NCI-H2227 (cell line): ENCODE data around the gene LCT.
"Not testable (repeated sequence)": the region's sequence is repeated elsewhere in the genome, so short reads cannot be mapped to it uniquely, and the experiment has no call there.

Source experiments
- DNase-seq: peaks from one replicate; lab custom pipeline; 2025; ENCODE audit not compliant: unreplicated experiment; lab: John Stamatoyannopoulos, UW

LCT gene

GRCh38 chr2:135832891-135833290, 4.1 kb downstream of the LCT start:
- DNase-seq: no peak

- DNase-seq: no peak
These were observed 5.7 kb downstream of the LCT start for GRCh38 chr2:135831180-135831812.

GRCh38 chr2:135829378-135830135, 7.4 kb downstream of the LCT start:
- peak; percentile 84 for DNase-seq

- no peak for DNase-seq
These were observed 10.4 kb downstream of the LCT start for GRCh38 chr2:135826544-135826943.

GRCh38 chr2:135825550-135826176, 11.3 kb downstream of the LCT start:
- DNase-seq: no peak

GRCh38 chr2:135825131-135825530, 11.9 kb downstream of the LCT start:
- DNase-seq: no peak

GRCh38 chr2:135822855-135823254, 14.1 kb downstream of the LCT start:
- DNase-seq: no peak

GRCh38 chr2:135821190-135821589, 15.8 kb downstream of the LCT start:
- DNase-seq: no peak

- DNase-seq: no peak
These were observed 16.9 kb downstream of the LCT start for GRCh38 chr2:135820003-135820618.

- no peak for DNase-seq
These were observed 17.9 kb downstream of the LCT start for GRCh38 chr2:135818937-135819610.

- DNase-seq: no peak
These were observed 19.0 kb downstream of the LCT start for GRCh38 chr2:135817951-135818350.

- DNase-seq: no peak
These were observed 19.5 kb downstream of the LCT start for GRCh38 chr2:135817466-135817865.

- DNase-seq: no peak
These were observed 21.7 kb downstream of the LCT start for GRCh38 chr2:135815269-135815668.

- no peak for DNase-seq
These were observed 24.0 kb downstream of the LCT start for GRCh38 chr2:135812907-135813511.

GRCh38 chr2:135807874-135808273, 29.1 kb downstream of the LCT start:
- DNase-seq: not testable (repeated sequence)

GRCh38 chr2:135803278-135803677, 33.7 kb downstream of the LCT start:
- DNase-seq: no peak

- no peak for DNase-seq
These were observed 34.6 kb downstream of the LCT start for GRCh38 chr2:135802350-135802749.

GRCh38 chr2:135800513-135801460, 36.2 kb downstream of the LCT start:
- no peak for DNase-seq

GRCh38 chr2:135799738-135800137, 37.2 kb downstream of the LCT start:
- DNase-seq: no peak

GRCh38 chr2:135798762-135799161, 38.2 kb downstream of the LCT start:
- no peak for DNase-seq
